AG04449 (cell line): Measurements from ENCODE around the gene FGF19.

ENCODE experiments used
- CTCF ChIA-PET: fragments of 350-600 bp; formaldehyde crosslinking; extraction: SDS; loops from one replicate; lab custom pipeline; 2021; ENCODE audit warnings: antibody characterized with exemption; lab: Yijun Ruan, JAX
- POLR2A ChIA-PET: fragments of 400-600, 350-600 bp; formaldehyde crosslinking; extraction: SDS; loops from one replicate; lab custom pipeline; 2020; ENCODE audit warnings: antibody characterized with exemption, inconsistent platforms; lab: Yijun Ruan, JAX
- DNase-seq: peaks from one replicate; pipeline ENCODE4 v3.0.0-alpha.2; 2010; ENCODE audit warnings: low read depth, low spot score
- H3K4me3 ChIP-seq: 2 replicates; pipeline ENCODE4 v1.5.1; 2011; ENCODE audit warnings: low read depth, mild to moderate bottlenecking, control low read depth, low read length
- CTCF ChIP-seq: IDR thresholded peaks from one replicate; pipeline ENCODE4 v1.5.1; 2011; ENCODE audit warnings: mild to moderate bottlenecking, moderate library complexity, low read length, control low read depth, inconsistent platforms; ENCODE audit not compliant: insufficient read depth; ENCODE audit errors: missing control alignments

FGF19 gene

GRCh38 chr11:69667619-69668604 is 35.9 kb downstream of the FGF19 start:
- no peak for TF ChIP-seq CTCF
- ChIA-PET CTCF (interaction anchor here (0.9 to 5.6 kb wide), 6 partner anchors 9 to 564 kb away, joined by 3 to 188 read pairs (median 27); partner anchors contain the start of gene MYEOV), POLR2A (no interaction called here)
- DNase-seq: no peak
- H3K4me3 ChIP-seq: no peak overlapping the region

- POLR2A ChIA-PET: no interaction called here
- DNase-seq: no peak
- CTCF ChIA-PET: interaction anchor here (1.1 to 5.6 kb wide), 5 partner anchors 8 to 567 kb away, joined by 3 to 188 read pairs (median 4); no protein-coding TSS in a partner anchor
- no peak for TF ChIP-seq CTCF
- no peak overlapping the region for H3K4me3 ChIP-seq
Measured at GRCh38 chr11:69666752-69667536, 36.9 kb downstream of the FGF19 start.

GRCh38 chr11:69666261-69666660 is 37.6 kb downstream of the FGF19 start:
- POLR2A ChIA-PET: no interaction called here
- no peak for DNase-seq
- H3K4me3 ChIP-seq: no peak overlapping the region
- no peak for TF ChIP-seq CTCF
- CTCF ChIA-PET: interaction anchor here (1.0 to 1.3 kb wide), 5 partner anchors 10 to 566 kb away, joined by 3 to 4 read pairs (median 3); no protein-coding TSS in a partner anchor

GRCh38 chr11:69665669-69666068 is 38.2 kb downstream of the FGF19 start:
- ChIA-PET CTCF (interaction anchor here (1.0 to 1.3 kb wide), 4 partner anchors 10 to 565 kb away, joined by 3 to 4 read pairs (median 3); no protein-coding TSS in a partner anchor), POLR2A (no interaction called here)
- no peak for DNase-seq
- TF ChIP-seq CTCF: no peak
- H3K4me3 ChIP-seq: no peak overlapping the region

GRCh38 chr11:69664901-69665300 is 38.9 kb downstream of the FGF19 start:
- CTCF ChIA-PET: interaction anchor here (1.0 to 1.5 kb wide), 3 partner anchors 11 to 563 kb away, joined by 3 to 4 read pairs (median 3); no protein-coding TSS in a partner anchor
- no peak for TF ChIP-seq CTCF

More at GRCh38 chr11:69664901-69665300, 38.9 kb downstream of the FGF19 start:
- POLR2A ChIA-PET: no interaction called here
- H3K4me3 ChIP-seq: no peak overlapping the region
- DNase-seq: no peak
